GM19238 (cell line): ENCODE data around the gene POTEM.
"Not testable (repeated sequence)": the region's sequence is repeated elsewhere in the genome, so short reads cannot be mapped to it uniquely, and the experiment has no call there.

Experiments used
- DNase-seq: peaks from one replicate; pipeline ENCODE4 v3.0.0; 2011; ENCODE audit warnings: low spot score; ENCODE audit not compliant: insufficient read length

POTEM gene

GRCh38 chr14:19036811-19037382 is 69.7 kb downstream of the POTEM start:
- not testable (repeated sequence) for DNase-seq

GRCh38 chr14:19038060-19038664 is 70.9 kb downstream of the POTEM start:
- not testable (repeated sequence) for DNase-seq

GRCh38 chr14:19038785-19039184 is 71.6 kb downstream of the POTEM start:
- not testable (repeated sequence) for DNase-seq

GRCh38 chr14:19043384-19043783 is 76.2 kb downstream of the POTEM start:
- not testable (repeated sequence) for DNase-seq
